ENCODE measurements around the gene SMAD6.

GRCh38 chr15:66701422-66702034 is 508 bp upstream of the SMAD6 start:
- TF ChIP-seq POLR2A (IDR thresholded peaks at IDR 0.05; ENCODE audit: extremely low read depth, insufficient read length) (no peak), CTCF (IDR thresholded peaks at IDR 0.05; ENCODE audit: low read depth, low read length) (no peak)
